GM13976 (cell line): Measurements from ENCODE around the gene COL4A1.

Experiments used
- DNase-seq: peaks from one replicate; pipeline ENCODE4 v3.0.0; 2012; ENCODE audit warnings: low spot score
- in situ Hi-C: fragments of 300-500 bp; cut with MboI; formaldehyde crosslinking; loops from one replicate; pipeline ENCODE4 v1.12.0; 2022; ENCODE audit warnings: low sequenced_read_pairs, mixed read lengths, inconsistent platforms; ENCODE audit not compliant: unreplicated experiment
- TF ChIP-seq, protein P1 (sequence below): IDR thresholded peaks from 2 replicates; pipeline ENCODE4 v1.5.1; 2012; ENCODE audit warnings: borderline replicate concordance, mild to moderate bottlenecking; ENCODE audit not compliant: insufficient read depth; ENCODE audit errors: extremely low read depth, missing control alignments, control extremely low read depth

COL4A1 gene

GRCh38 chr13:110102053-110102452, 204.9 kb downstream of the COL4A1 start:
- DNase-seq = no peak
- in situ Hi-C loops = loop anchor here (25.0 kb wide), 1 partner anchor 1140 kb away; no protein-coding TSS in a partner anchor

GRCh38 chr13:110099922-110100321, 207.0 kb downstream of the COL4A1 start:
- in situ Hi-C loops = loop anchor here (25.0 kb wide), 1 partner anchor 1138 kb away; no protein-coding TSS in a partner anchor
- TF ChIP-seq, protein P1, sequence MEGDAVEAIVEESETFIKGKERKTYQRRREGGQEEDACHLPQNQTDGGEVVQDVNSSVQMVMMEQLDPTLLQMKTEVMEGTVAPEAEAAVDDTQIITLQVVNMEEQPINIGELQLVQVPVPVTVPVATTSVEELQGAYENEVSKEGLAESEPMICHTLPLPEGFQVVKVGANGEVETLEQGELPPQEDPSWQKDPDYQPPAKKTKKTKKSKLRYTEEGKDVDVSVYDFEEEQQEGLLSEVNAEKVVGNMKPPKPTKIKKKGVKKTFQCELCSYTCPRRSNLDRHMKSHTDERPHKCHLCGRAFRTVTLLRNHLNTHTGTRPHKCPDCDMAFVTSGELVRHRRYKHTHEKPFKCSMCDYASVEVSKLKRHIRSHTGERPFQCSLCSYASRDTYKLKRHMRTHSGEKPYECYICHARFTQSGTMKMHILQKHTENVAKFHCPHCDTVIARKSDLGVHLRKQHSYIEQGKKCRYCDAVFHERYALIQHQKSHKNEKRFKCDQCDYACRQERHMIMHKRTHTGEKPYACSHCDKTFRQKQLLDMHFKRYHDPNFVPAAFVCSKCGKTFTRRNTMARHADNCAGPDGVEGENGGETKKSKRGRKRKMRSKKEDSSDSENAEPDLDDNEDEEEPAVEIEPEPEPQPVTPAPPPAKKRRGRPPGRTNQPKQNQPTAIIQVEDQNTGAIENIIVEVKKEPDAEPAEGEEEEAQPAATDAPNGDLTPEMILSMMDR = no peak

More at GRCh38 chr13:110102053-110102452, 204.9 kb downstream of the COL4A1 start:
- TF ChIP-seq, protein P1 = no peak

More at GRCh38 chr13:110099922-110100321, 207.0 kb downstream of the COL4A1 start:
- no peak for DNase-seq
